ENCODE results near the gene SMPD2.
A peak's percentile ranks its signal among the peaks of the same experiment; 100 is the strongest.

Gene SMPD2, protein sequence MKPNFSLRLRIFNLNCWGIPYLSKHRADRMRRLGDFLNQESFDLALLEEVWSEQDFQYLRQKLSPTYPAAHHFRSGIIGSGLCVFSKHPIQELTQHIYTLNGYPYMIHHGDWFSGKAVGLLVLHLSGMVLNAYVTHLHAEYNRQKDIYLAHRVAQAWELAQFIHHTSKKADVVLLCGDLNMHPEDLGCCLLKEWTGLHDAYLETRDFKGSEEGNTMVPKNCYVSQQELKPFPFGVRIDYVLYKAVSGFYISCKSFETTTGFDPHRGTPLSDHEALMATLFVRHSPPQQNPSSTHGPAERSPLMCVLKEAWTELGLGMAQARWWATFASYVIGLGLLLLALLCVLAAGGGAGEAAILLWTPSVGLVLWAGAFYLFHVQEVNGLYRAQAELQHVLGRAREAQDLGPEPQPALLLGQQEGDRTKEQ

DNA sequence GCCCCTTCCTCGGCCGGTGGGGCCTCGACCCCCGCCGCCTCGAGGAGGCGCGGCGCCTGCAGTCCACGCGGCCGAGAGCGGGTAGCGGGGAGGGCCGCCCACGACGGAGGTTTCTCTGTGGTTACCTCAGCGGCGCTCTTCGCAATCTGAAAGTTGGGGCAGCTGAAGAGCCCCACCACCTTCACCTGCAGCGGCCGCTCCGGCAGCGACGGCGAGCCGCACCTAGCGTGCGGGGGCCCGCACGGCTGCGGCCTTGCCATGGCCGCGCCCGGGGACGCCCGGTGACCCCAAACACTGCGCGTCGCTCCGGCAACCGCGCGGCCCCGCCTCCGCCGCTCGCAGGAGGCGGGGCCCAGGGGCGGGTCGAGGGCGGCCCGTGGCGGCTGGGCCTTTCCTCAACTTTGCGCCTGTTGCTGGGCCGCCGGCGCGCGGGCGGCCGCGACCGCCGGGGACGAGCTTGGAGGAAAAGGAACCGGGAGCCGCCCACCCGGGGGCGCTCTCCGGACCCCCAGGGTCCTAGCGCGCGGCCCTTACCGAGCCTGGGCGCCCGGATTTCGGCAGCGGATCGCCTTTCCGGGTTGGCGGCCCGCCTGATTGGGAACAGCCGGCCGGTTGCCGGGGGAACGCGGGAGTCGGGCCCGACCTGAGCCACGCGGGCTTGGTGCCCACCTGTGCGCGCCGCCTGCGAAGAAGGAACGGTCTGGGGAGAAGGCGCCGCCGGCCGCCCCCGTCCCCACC lies at the start of gene SMPD2, which contains the start of gene PPIL6:
Gene SMPD2 (plus strand): TSS at position 394 of the 738 bp plus-strand sequence. CDS start 398 bp downstream, outside the sequence.
Gene PPIL6 (minus strand): TSS at position 298 of the 738 bp plus-strand sequence. CDS start 38 bp downstream, at position 260.
- TF ChIP-seq, protein P1, sequence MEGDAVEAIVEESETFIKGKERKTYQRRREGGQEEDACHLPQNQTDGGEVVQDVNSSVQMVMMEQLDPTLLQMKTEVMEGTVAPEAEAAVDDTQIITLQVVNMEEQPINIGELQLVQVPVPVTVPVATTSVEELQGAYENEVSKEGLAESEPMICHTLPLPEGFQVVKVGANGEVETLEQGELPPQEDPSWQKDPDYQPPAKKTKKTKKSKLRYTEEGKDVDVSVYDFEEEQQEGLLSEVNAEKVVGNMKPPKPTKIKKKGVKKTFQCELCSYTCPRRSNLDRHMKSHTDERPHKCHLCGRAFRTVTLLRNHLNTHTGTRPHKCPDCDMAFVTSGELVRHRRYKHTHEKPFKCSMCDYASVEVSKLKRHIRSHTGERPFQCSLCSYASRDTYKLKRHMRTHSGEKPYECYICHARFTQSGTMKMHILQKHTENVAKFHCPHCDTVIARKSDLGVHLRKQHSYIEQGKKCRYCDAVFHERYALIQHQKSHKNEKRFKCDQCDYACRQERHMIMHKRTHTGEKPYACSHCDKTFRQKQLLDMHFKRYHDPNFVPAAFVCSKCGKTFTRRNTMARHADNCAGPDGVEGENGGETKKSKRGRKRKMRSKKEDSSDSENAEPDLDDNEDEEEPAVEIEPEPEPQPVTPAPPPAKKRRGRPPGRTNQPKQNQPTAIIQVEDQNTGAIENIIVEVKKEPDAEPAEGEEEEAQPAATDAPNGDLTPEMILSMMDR (conservative IDR thresholded peaks at IDR 0.05) = no peak
- peak within 1 kb of the TSS; percentile 79 for H3K27ac ChIP-seq

DNA sequence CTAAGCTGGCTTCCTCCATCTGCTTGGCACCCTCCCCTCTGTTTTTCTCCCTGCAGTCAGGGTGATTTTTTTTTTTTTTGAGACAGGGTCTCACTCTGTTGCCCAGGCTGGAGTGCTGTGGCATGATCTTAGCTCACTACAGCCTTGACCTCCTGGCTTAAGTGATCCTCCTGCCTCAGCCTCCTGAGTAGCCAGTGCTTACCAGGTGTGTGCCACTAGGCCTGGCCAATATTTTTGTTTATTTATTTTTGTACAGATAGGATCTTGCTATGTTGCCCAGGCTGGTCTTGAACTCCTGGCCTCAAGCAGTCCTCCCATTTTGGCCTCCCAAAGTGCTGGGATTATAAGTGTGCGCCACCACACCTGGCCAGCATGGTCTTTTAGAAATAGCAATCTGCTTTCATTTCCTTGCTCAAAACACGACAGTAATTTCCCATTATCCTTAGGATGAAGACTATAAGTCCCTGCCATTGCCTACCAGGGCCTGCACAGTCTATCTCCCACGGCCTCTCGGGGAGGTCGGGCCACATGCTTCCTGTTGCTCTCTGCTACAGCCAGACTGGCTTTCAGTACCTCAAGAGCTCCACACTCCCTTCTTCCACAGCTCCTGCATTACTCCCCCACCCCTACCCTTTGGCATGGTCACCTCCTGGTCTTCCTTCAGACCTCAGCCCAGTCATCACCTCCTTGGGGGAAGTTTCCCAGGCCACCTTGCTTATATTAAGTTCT lies 47.2 kb upstream of the SMPD2 start:
- H3K27ac ChIP-seq = no peak overlapping the region
- TF ChIP-seq, protein P1 (conservative IDR thresholded peaks at IDR 0.05) = no peak

DNA sequence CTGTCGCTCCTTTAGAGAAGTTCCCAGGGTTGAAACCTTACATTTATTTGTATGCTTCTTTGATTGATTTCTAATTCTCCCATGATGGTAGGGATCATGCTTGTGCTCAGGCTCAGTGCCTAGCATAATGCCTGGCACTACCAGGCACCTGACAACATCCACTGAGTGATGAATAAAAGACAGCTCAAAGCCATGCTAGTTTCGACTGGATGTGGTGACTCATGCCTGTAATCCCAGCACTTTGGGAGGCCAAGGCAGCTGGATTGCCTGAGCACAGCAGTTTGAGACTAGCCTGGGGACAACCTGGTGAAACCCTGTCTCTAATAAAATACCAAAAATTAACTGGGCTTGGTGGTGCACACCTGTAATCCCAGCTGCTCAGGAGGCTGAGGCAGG lies 46.6 kb upstream of the SMPD2 start:
- H3K27ac ChIP-seq = no peak overlapping the region
- TF ChIP-seq, protein P1 (conservative IDR thresholded peaks at IDR 0.05) = no peak

DNA sequence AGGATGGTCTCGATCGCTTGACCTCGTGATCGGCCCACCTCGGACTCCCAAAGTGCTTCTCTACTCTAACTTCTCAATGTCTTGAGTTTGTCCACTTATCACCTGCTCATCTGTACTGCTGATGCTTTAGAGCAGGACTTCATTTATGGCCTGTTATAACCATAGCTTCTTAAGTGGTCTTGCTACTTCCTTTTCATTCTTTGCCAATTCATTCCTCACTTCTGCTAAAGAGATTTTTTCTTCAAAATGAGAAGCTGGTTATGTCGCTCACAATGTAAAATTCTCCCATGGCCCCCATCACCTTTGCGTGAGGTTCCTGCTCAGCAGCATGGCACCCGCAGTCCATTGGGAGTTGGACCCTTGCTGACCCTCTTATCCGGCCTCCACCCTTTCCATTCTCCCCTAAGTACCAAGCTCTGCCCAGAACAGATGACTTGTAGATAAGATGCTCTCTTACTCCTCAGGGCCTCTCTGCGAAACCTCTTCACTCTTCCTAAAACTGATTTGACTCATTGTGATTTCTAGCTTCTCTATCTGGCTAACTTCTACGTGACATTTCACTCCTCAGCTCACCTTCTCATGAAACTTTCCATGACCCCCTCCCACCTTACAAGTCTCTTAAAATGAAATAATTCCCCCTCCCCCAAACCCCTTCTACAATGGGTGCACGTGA lies 44.3 kb upstream of the SMPD2 start:
- TF ChIP-seq, protein P1 (conservative IDR thresholded peaks at IDR 0.05) = no peak
- no peak overlapping the region for H3K27ac ChIP-seq

DNA sequence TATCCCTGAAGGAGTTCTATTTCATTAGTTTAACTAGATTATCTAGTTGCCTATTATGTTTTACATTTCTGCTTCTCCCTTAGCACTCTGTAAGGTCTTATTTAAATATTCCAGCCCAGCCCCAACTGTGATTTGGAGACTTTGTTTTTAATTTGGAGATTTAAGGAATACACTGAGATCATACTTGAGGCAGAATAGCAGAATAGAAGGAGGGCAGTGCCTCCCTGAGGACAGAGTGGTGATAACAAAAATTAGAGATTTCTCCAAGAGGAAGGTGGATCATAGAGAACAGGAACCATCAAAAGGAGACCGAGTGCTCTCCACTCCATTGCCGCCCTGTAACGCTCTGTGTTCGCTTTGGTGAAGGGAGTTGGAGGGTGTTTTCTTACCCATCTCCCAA lies 43.5 kb upstream of the SMPD2 start:
- TF ChIP-seq, protein P1 (conservative IDR thresholded peaks at IDR 0.05) = peak; percentile 68

DNA sequence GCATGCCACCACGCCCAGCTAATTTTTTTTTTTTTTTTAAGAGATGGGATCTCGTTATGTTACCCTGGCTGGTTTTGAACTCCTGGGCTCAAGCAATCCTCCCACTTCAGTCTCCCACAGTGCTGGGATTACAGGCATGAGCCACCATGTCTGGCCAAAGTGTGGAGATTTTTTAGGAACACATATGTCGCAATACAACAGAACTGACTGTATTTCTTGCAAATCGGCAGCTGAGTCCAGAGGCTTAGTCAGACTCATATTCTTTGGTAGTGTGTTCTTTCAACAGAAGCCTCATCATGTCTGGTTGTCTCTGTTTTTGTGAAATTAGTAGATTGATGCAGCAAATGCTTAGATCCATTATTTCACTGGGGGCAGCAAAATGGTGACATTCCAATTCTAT lies 34.3 kb upstream of the SMPD2 start:
- H3K27ac ChIP-seq = no peak overlapping the region
- TF ChIP-seq, protein P1 (conservative IDR thresholded peaks at IDR 0.05) = no peak

More for the DNA sequence above, 43.5 kb upstream of the SMPD2 start:
- H3K27ac ChIP-seq = no peak overlapping the region
